ENCODE results near the gene STMND1.

The STMND1 gene

DNA sequence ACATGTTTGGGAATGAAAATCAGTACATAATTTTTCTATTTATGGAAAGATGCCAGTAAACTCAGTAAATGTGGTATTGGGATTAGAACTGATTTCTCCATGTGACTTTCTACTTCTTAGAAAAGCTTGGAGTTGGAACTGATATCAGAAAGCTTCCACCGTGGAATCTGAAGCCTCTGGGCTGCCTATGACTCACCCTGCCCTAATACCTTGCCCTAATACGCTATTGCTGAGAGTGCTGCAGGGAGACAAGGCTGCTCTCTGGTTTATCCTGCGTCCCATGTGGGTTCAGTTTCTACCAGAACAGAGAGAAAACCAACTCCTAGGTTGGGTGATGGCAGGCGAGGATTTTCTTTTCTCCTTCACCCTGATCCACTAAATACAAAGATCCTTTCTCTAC is 3.3 kb upstream of the STMND1 start:
- DNase-seq, result peak; percentile 43

DNA sequence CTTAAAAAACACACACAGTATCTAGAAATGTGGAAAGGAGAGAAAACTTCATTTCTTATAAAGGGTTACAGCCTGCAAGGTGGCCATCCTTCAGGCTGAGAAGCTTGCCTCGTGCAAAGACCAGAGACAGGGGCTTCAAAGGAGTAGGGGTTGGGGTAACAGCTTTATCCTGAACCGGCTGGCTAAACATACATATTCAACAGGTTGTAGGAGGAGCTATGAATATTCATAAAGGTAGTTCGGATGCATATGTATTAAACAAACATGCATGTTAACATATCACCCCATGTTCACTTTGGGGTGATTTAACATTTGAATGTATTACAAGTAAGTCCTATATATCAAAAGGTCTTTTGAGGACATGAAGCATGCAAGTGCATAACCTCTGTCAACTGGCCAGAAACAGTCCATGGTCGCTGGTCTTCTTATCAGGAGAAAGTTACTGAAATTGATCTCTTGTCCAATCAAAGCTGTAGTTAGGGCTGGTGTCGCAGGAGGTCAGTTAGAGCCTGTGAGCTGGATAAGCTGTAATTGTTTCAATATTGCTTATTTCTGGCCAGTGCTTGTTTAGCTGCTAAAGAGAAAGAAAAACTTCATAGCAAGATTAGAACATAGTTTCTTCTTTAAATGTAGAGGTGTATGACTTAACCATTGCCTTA is 2.3 kb upstream of the STMND1 start:
- no peak for DNase-seq

- DNase-seq, result no peak
These were observed 1.0 kb upstream of the STMND1 start for GRCh38 chr6:17100806-17101205.

DNA sequence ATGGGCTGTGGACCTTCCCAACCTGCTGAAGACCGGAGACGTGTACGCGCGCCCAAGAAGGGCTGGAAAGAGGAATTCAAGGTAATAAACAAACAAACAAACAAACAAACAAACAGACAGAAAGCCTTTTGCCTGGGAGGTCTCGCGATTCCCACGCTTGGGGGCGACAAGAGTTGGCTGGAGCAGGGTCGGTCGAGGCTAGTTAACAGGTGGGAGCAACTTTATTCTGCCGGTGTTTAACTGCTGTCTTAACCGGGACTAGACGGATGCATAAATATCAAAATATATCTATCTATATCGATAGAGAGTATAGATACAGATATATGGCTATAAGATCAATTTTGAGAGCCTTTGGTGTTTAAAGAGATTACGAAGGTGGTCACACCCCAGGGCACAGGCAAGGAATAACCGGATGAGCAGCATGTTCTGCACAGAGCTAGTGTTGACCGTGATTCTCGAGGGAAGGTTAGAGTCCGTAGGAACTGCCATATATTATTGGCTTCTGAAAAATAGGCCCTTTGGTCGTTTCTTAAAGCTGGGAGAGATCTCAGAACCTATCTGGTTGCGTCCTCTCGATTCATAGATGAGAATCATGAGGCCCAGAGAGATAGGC is 514 bp downstream of the STMND1 start:
- DNase-seq, result no peak

DNA sequence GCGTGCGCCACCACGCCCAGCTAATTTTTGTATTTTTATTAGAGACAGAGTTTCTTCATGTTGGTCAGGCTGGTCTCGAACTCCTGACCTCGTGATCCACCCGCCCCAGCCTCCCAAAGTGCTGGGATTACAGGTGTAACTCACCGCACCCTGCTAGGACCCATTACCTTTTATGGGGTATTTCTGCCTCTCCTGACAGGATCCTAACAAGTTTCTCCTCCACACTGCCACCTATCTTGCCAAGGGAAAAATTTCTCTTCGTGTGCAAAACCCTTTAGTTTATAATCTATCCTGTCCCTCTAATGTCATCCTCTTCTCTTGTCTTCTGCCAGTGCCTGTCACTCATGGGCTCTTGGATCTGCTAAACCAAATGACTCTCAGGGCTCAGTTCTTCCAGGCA is 1.9 kb downstream of the STMND1 start:
- DNase-seq, result no peak

GRCh38 chr6:17107863-17108262 is 6.0 kb downstream of the STMND1 start:
- DNase-seq, result peak; percentile 83

- peak; percentile 89 for DNase-seq
These were observed 13.6 kb downstream of the STMND1 start for GRCh38 chr6:17115251-17116116.

GRCh38 chr6:17116117-17116440 is 14.2 kb downstream of the STMND1 start:
- no peak for DNase-seq

DNA sequence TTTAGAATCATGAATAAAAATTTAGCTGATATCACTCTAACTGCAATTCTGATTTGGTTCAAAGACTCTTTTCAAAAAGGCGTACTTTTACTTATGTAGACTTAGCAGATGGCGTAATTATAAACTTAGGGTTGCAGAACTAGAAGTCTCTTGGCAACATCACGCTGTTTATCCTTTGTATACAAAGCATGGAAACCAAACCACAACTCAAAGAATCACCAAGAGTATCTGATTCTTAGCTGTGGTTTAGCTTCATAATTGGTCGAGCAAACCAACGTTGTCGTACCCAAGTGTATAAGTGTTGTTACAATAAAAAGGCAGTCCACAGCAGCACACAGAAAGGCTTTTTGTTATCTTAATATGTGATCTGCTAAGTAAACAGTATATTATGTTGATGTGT is 18.2 kb downstream of the STMND1 start:
- DNase-seq, result no peak

- DNase-seq, result no peak
These were observed 23.6 kb downstream of the STMND1 start for GRCh38 chr6:17125407-17125806.

DNA sequence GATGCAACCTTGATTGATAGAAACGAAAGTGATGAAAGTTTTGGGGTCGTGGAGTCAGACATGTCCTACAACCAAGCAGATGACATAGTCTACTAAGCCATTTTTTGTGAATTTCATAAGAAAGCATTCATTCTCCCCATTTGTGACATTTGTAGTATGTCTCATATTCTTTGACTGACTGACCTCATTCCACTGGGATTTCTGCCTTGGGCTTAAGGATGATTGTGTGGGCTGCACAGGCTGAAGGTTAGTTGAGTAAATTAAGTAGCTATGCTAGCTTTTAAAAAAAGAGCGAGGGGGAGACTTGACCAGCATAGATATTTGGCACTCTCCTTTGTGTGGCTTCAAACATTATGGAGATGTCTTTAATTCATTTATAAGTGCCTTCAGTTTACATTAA is 28.9 kb downstream of the STMND1 start:
- peak; percentile 22 for DNase-seq

DNA sequence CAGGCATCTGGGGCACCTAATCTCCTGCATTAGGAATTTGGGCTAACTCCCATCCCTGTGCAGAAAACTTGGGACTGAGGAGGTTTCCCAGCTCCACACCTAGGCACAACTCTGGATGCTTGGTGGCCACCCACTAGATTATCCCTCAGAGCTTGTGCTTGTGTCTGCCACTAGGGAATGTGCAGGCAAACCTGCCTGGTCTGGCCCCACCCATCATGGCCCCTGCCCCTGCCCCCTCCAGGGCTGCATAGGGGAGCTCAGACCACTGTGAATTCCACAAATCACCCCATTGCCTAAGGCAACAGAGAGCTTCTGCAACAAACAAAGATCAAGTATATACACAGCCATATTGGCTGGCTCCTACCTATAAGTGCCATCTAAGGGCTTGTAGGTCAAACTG is 31.1 kb downstream of the STMND1 start:
- DNase-seq, result no peak

- no peak for DNase-seq
These were observed 36.2 kb downstream of the STMND1 start for GRCh38 chr6:17138033-17138432.

GRCh38 chr6:17144016-17144415 is 42.2 kb downstream of the STMND1 start:
- DNase-seq, result no peak

DNA sequence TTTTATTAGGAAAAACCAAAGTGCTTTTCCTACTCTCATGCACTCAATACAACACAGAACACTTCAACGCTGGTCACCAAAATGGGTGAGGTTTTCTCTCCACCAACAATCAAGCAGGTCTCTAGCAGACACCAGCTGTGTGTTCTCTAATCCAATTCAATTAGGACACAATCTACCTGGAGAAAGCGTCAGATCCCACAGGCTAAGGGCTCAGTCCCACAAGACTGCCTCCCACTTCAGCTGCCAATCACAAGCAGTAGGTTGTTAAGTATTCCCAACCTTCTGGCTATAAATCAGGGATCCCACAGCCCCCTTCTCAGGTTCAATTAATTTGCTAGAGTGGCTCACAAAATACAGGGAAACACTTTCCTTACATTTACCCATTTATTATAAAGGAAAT is 47.7 kb downstream of the STMND1 start:
- DNase-seq, result no peak

DNA sequence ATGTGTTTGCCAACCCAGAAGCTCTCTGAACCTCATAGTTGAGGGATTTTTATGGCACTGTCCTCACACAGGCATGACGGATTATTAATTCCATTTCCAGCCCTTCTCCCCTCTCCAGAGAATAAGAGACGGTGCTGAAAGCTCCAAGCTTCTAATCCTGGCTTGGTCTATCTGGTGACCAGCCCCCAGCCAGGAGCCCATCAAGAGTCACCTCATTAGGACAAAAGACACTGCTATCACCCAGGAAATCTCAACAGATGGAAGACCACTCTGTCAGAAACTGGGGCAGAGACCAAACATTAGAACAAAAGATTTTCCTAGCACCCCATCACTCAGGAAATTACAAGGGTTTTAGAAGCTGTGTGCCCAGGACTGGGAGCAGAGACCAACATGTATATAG is 48.2 kb downstream of the STMND1 start:
- DNase-seq, result no peak

GRCh38 chr6:17151888-17152287 is 50.0 kb downstream of the STMND1 start:
- DNase-seq, result no peak

GRCh38 chr6:17152703-17153102 is 50.9 kb downstream of the STMND1 start:
- no peak for DNase-seq

- DNase-seq, result peak; percentile 84
These were observed 54.5 kb downstream of the STMND1 start for GRCh38 chr6:17156112-17156921.

- DNase-seq, result no peak
These were observed 55.1 kb downstream of the STMND1 start for GRCh38 chr6:17156966-17157365.

- no peak for DNase-seq
These were observed 55.8 kb downstream of the STMND1 start for GRCh38 chr6:17157617-17158016.

DNA sequence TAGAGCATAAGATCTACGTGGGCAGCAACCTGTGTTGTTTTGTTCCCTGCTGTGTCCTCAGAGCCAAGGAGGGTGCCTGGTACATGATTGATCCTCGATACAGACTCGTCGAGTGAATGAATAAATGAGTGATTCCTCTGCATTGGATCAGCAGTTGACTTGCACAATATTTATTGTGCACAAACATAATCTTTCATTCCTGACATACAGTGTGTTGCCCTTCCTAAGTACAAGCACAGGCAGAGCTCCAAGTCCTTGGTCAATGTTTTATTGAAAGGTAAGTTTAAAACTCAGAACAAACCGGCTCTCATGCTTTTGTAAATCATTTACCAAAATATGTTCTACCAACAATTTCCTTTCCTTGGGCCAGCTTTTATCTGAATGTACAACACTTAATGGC is 57.4 kb downstream of the STMND1 start:
- no peak for DNase-seq

DNA sequence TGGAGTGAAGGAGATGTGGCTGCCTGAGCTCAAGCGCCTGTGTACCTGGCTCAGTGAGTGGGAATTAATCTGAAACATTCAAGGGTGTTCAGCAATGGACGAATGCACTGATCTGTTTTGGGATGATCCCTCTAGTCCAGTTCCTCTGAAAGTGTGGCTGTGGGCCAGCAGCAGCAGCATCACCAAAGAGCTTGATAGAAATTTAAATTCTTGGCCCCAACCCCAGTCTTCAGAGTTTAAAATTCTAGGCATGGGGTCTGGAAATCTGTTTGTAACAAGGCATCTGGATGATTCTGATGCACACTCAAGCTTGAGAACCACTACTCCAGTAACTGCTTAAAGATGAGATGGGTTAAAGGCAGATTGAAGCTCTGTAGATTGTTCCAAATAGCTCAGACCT is 59.2 kb downstream of the STMND1 start:
- DNase-seq, result no peak

Measured in fibroblast of skin of scalp (primary cell).